CD4-positive, alpha-beta T cell treated with Interleukin-6 at 100 ng/mL for 8 hours (primary cell): ENCODE data around the gene ADORA3.
A peak's percentile ranks its signal among the peaks of the same experiment; 100 is the strongest.

Experiments
- DNase-seq: peaks from one replicate; pipeline ENCODE4 v3.0.0-alpha.2; 2020; ENCODE audit warnings: mixed read lengths, low spot score

ADORA3 gene

DNA sequence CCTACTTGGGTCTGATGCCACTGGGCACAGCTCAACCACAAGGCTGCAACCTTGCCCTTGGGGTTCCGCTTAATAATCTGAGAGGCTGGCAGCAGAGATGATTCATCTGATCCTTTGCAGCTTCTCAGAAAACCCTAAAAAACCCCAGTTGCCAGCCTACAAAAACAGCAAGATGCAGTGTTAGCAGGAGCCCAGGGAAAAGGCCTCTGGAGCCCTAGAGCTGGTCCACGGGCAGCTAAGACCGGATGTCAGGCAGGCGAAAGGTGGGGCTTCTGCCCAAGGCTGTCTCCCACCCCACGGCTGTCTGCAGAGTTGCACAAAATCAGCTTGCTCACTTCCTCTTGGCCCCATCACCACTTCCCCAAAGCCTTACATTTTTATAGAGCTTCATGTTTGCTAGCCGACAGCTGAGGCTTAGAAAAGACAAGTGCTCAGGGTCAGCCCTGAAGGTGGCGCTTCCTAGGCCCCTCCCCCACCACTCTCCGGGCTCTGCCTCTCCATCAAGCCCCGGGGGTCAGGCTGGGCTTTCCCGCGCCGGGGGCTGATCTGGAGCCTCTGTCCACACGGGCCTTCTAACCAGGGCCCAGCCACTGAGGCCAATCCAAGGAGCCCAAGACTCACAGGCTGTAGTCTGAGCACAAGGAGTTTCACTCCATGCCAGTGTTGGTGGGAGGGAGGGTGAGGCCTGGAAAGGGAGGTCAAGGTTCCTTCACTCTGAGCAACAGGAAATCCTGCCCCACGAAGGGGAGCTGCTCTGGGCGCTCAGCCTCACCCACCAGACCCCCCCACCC, 4.2 kb upstream of the ADORA3 start:
- DNase-seq, result peak; percentile 73

DNA sequence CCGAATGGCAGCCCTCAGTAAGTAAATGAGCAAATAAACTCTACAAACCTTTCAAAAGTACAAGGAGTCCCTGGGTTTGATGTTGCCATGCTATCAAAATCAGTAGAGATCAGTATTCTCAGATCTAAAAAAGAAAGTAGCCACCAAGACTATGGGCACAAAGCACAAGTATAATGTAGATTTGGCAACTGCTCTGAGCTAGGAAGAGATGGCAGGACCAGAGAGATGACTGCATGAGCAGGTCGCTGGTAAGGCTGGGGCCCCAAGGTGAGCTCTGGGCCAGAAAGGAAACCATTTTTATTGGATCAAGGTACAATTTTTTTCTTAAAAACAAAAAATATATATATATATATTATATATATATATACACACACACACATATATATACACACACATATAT, 3.1 kb upstream of the ADORA3 start:
- DNase-seq, result no peak

DNA sequence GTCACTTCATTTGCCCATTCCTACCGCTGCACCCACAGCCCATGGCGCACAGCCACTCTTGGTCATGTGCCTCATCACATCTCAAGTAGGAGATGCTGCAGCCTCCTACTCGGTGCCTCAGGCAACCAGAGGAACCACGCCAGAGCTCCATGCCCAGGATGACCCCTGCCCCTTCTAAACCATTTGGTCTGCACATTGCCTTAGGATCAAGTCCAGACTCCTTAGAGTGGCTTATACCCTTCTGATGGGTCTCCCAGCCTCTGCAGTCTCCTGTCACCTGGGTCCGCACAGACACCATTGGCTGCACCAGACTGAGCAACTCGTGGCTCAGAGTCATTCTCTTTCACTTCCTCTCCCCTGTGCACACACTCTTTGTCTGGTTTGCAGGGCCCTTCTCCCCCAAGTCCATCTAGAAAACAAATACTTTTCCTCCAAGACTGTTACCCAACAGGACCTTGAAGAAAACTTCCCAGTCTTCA, 2.2 kb upstream of the ADORA3 start:
- DNase-seq, result peak; percentile 18

DNA sequence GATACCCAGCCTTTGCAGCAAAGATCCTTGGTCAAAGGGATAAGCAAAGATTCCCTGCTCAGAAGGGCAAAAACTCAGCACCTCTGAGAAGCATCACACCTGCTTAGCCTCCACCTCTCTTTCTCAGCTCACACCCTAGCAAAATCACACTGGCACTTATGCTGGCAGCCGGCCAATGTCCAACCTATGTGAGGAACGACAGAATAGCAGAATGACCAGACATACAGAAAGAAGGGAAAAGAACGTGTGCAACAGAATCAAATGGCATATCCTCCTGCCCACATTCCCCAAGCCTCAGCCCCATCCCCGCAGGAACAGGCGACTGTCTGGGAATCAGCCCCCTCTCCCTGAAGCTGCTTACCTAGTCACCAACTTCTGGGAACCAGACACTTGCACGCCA, 664 bp upstream of the ADORA3 start:
- DNase-seq, result no peak

DNA sequence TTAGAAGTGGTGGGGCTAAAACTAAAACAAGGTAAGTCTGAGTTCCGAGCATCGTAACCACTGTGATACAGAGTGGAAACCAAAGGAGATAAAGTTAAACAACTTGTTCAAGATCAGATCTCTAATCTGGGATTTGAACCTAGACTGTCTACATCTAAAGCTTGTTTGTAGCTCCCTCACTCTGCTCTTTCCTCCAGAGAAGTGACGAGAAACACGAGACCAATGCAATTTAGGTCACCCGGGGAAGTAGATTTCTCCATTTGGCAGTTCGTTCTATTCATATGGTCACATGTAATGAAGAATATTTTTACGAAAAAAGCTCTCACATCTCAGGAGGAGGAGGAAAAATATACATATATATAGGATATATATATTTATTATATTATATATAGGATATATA, 1.8 kb downstream of the ADORA3 start:
- DNase-seq, result no peak

DNA sequence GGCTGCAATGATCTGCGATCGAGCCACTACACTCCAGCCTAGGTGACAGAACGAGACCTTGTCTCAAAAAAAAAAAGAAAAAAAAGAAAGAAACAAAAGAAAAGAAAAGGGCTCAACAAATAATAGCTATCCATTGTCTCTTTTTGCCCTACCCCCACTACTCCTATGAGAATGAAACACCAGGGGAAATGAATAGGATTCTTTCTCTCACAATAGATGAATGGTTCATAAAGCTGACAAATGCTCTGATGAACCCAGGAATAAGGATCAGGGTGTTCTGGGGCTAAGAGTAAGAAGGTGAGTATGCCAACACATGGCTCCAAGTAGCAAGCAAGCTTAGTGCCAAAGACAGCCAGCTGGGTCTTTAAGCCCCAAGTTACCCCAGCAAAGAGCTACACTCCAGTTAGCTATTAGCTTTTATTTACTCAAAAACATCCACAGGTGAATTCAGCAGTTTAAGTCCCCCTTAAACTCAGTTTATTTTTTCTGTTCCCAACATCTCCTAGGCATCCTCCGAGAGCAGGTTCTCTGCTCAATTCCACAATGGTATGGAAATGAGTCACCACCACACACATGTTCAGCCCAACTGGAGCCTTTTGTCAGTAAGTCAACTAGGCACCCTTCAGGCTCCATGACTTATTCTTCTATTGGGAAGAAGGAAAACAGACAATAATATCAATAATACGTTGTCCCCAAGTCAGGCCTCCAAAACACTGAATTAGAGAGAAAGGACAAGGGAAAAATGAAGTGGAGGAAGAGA, 4.2 kb downstream of the ADORA3 start:
- no peak for DNase-seq

DNA sequence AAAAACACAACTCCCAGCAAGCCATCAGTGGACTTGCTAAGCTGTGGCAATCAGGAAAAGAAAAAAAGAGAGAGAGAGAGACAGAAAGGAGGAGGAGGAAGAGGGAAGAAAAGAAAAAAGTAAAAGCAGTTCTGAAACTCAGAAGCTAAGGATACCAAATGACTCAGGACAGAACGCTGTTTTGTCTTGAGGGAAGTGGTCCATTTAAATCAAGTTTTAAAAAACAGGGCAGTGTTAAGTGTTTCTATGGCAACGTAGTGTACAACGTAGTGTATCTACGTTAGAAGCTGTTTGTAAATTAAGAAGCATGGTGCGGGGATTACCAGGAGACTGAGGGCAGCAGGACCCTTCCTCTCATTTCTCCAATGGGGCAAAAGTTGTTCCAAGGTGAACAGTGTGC, 5.8 kb downstream of the ADORA3 start:
- DNase-seq, result no peak

DNA sequence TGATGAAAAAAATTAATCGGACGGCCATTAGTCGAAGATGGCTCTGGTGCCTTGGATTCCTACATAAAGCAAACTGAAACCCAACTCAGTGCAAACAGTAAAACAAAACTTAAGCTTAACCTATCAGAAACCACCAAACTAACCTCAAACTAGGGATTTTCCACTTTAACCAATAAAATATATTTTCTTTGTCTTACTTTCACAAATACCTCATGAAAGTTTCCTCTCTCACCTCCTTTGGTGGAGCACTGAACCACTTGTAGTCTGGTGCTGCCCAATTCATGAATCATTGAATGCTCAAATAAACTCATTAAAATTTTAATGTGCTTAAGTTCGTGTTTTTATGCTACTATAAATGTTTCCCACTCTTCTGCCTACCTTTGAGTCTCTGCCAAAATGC, 7.0 kb downstream of the ADORA3 start:
- no peak for DNase-seq

DNA sequence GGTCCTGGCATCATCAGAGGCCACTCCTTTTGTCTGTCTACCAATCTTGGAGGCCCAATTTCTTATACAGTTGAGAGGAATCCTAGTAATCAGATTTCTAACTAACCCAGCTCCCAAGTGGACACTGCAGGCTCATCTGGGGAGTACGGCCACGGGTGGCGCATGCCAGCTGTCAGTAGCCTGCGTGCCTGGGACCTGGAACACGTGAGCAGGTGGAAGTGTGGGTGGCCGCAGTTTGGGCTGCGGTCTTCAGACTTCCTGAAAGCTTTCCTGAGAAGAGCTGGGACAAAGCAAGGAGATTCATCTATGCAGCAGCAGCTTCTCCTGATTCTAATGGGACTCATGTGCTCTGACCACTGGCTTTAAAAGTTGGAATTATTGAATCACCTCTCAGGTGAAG, 12.4 kb downstream of the ADORA3 start:
- DNase-seq, result no peak

DNA sequence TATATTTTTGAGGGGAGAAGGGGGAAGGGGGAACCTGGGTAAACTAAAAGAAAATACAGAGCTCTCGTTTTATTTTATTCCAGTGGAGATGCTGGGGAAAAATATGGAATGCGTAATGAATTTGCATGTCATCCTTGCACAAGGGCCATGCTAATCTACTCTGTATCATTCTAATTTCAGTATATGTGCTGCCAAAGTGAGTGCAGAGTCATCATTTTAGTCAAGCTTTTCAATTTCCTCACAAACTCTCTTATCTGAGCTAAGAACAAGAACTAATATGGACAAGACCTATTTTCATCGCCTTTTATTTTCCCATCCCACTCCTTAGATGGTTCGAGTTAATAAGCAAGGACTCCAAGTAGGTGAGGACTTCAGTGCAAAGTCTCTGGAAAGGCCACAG, 13.2 kb downstream of the ADORA3 start:
- DNase-seq, result no peak

DNA sequence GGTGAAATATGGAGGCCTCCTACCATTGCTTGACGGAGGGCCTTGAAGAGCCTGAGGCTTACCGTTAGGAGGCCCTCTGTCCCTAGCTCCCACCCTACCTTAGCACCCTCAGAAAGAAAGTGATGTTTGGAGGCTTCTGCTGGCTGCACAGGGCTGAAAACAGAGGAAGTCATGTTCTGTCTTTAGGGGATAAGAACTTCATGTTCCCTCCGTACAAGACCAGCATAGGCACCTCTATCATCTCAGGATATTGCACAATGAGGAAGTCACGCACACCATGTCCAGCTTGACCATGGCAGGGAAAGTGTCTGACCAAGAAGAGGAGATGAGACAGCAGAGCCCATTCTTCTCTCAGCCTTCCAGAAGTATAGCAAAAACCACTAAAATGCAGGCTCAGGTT, 13.8 kb downstream of the ADORA3 start:
- no peak for DNase-seq

DNA sequence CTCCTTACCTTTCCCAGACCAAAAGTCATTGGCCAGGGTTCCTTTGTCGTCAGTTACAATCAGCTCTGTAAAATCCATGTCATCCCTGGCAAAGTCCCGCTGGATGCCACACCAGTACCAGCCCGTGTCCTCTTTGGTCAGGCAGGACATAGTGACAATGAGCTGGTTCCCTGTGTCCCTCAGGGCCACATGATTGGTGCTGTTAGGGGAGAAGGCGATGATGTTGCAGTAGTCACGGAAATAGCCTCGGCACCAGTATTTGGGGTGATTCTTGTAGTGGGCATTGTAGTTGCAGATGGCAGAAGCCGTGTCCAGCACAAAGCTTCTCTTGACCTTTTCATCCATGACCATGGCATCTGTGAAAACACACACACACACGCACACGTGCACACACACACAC, 14.8 kb downstream of the ADORA3 start:
- DNase-seq, result no peak

DNA sequence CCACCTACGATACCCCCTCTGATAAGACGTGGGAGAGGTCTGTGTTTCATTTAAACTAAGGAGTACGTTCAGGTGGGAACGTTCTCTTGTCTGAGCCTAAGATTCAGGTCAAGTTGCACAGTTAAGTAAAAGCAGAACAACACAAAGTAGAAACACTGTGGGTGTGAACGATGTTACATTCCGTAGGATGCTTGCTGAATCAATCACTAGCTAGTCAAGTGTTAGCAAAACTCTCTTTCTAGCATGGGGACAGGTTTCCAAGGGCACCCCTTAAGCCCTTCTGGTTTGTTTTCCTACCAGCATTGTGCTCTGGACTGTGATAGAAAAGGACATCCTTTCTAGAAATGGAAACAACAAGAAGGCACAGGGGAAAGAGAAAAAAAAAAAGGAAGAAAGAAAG, 16.3 kb downstream of the ADORA3 start:
- DNase-seq, result no peak

DNA sequence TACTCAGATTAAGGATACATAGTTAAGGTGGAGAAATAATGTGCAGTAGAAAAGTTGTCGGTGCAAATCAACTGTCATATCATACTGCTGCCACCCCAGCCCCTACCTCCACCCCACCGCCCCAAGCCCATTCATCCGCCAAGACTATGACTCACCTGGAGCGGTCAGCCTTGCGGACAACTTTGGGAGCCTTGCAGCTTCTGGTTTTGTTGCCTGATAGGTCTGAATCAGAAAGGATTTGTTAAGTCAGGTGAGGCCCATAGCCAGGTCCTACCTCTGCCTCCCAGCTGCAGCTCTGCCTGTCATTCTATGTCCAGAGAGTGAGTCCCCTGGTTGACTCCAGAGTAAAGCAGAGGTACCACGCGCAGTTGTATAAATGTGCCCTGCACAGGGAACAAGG, 17.0 kb downstream of the ADORA3 start:
- no peak for DNase-seq

DNA sequence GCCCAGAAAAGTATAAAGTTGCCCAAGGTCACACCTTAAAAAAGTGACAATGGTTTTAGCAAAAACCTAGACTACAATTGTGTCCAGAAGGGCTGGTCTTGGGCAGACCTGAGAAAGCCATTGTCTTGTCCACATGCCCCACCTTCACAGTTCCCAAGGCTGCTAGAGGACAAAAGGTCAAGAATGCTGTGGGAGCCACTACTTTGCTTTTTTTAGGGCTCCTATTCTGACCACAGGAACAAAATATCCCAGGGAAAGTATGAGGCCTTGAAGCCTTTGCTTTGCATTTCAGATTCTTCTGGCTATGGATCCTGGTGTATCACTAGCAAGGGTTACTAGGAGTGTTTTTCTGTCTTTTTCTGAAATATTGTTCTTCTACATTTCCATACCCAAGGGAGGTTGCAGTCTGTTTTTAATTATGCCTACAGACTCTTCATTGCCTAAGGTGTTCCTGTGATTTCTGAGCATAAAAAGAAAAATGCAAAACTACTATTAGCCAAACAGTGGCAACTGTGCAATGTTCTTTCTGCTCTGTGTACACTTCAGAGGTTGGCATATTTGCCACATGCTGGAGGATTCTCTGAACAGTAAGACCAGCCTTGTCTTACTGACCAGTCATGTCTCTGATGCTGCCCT, 18.9 kb downstream of the ADORA3 start:
- DNase-seq, result no peak

DNA sequence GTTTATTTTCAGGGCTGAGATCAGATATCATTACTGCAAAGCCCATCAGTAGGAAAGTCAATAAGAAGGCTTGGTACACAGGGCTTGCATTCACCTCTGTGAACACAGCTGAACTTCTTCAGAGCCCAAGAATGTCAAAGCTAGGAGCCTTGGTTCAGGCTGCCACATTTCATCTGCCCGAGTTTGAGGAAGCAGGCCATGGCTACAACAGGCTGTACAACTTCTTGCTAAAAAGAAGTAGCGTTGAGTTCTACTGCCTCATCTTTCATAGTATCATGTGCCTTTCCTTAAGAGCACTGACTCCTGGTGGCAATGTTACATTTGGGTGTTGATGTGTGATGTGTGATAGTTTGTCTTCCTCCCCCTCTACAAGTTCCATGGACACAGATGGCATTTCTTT, 19.6 kb downstream of the ADORA3 start:
- DNase-seq, result no peak

DNA sequence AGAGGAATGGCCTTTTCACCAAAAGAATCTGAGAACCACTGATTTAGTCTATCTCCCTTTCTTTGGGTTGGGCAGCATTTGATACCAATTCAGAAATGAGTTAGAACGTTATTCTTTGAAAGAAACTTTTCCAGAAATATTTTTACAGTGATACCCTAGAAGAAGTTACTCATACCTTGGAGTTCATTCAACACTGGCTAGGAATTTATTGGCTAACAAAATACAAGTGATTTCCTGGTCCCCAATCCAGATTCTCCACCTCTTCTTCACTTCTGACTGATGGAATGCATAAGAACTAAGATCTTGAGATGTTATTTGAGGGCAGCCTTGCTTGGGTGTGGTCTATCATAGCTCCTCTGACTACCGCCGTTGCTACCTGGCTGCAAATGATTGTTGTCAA, 20.3 kb downstream of the ADORA3 start:
- DNase-seq, result no peak

DNA sequence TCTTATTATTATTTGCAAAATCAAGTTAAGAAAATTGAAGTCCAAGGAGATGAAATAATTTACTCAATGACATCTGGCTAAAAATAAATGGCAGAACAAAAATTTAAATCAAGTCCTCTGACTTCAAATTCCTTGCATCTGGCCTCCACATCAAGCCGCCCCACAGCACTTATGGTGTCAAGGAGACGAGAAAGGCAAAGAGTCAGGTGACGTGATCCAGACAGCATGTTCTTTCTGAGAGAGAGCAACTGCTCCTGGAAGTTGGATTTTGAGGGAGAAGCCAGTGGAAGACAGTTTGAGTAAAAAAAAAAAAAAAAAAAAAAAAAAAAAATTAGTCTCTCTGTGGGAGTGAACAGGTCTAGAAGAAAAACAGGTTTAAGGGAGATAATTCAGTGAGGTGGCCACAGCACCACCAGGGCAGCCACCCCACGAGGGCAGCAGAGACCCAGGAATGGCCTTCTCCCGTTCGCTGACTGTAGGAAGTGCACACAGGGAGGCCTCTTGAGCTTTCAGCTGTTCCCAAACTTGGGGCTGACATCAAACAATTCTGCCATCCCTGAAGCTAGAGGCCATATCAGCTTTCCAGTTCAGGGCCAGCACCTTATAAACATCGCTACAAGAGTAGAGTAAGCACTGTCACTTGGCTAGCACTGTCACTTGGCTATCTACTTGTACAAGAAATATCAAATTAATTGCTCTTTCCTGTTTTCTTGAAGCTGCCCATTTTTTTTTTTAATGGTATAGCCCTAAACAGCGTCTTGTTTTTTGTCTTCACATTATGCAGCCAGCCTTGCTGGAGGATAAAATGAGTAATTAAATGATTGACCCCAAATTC, 21.8 kb downstream of the ADORA3 start:
- peak; percentile 67 for DNase-seq

DNA sequence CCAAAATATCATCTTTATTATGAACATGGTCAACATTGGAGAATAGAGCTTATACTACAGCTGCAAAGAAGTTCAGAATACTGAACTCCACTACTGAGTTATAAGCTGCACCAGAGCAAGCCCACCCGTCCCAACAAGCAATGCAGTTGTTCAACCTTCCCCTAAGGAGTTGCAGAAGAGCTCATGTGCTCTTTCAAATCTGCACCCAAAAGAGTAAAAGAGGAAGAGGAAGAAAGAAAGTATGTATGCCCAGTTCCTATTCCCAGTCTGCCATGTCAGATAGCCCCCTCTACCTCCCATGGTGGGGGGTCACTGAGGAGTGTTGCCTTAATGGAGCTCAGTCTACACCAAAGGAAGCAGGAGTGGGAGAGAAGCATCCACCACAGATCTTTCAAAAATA, 22.8 kb downstream of the ADORA3 start:
- no peak for DNase-seq

DNA sequence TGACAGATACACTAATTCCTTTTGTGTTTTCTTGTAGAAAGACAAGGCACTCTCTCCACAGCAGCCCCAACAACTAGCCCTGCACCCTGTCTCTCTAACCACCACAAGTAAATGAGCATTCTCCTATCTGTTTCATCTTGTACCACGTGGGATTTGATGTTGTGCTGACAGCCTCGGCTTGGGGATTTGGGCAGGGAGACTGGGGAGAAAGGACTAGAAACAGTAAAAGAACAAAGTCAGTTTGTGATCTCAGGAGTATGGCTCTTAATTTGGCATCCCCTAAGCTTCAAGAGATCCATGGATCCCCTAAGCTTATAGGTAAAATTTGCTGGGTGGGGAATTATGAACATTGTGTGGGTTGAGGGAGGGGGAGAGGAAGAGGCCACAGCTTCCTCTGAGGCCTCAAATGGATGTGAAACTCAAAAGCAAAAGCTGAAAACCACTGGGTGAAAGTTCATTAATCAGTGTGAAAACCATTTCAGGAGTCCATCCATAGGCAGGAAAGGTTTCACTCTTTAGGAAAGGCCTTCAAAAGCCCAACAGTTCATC, 26.6 kb downstream of the ADORA3 start:
- peak; percentile 62 for DNase-seq

DNA sequence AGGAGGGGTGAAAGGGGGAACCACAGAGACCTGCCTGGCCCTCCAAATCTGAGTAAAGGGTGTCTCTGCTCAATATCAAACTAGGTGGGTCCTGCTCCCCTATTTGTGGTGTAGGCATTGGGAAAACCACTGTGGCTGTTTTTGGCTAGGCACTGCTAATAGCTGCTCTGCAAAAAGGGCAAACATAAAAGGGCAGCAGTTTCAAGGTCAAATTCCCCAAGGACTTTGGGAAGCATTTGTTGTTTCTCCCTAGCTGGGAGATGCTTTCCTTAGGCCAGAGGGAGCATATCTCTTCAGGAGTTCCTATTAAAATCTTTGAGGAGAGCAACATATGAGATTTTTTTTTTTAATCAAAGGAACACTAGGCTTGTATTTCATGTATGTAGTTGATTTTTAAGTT, 27.2 kb downstream of the ADORA3 start:
- DNase-seq, result no peak

DNA sequence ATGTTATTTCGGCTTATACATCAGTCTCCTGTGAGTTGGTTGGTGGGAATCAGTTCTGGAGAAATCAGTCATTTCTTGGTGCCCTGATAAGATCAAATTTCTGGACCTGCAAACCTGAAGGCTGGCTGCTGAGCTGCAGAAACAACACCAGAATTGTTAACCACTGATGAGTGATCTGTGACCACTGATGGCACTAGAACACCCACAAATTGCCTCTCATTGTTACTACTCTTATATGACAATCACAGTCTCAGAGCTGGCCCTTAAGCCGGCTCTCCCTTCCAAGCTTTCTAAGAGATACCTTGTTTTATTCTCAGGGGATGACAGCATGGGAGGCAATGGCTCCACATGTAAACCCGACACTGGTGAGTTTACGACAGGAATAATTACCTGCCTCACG, 27.7 kb downstream of the ADORA3 start:
- peak; percentile 26 for DNase-seq
